ENCODE data around the gene LSM8.

LSM8 gene

GRCh38 chr7:118218413-118219156 lies 34.6 kb downstream of the LSM8 start:
- POLR2A ChIA-PET: no interaction called here
- TF ChIP-seq CTCF (IDR thresholded peaks at IDR 0.05; ENCODE audit: control extremely low read depth, extremely low read depth, low read depth, missing control alignments): no peak
- no peak for DNase-seq (ENCODE audit: extremely low spot score)
- CTCF ChIA-PET: interaction anchor here (1.0 to 1.4 kb wide), 4 partner anchors 8 to 65 kb away, joined by 3 to 5 read pairs (median 4); no protein-coding TSS in a partner anchor

- no peak for TF ChIP-seq CTCF (IDR thresholded peaks at IDR 0.05; ENCODE audit: control extremely low read depth, extremely low read depth, low read depth, missing control alignments)
Observed at GRCh38 chr7:118219157-118219512, 35.2 kb downstream of the LSM8 start.

GRCh38 chr7:118220583-118220982 lies 36.6 kb downstream of the LSM8 start:
- no peak for DNase-seq (ENCODE audit: extremely low spot score)
- ChIA-PET CTCF (interaction anchor here (0.7 to 1.1 kb wide), 2 partner anchors 12 to 13 kb away, joined by 3 read pairs; no protein-coding TSS in a partner anchor), POLR2A (no interaction called here)
- TF ChIP-seq CTCF (IDR thresholded peaks at IDR 0.05; ENCODE audit: control extremely low read depth, extremely low read depth, low read depth, missing control alignments): no peak

More at GRCh38 chr7:118219157-118219512, 35.2 kb downstream of the LSM8 start:
- ChIA-PET CTCF (no interaction called here), POLR2A (no interaction called here)
- DNase-seq (ENCODE audit: extremely low spot score): no peak

- ChIA-PET CTCF (interaction anchor here (1.0 to 1.3 kb wide), 2 partner anchors 21 to 30 kb away, joined by 3 read pairs; no protein-coding TSS in a partner anchor), POLR2A (no interaction called here)
- DNase-seq (ENCODE audit: extremely low spot score): no peak
- TF ChIP-seq CTCF (IDR thresholded peaks at IDR 0.05; ENCODE audit: control extremely low read depth, extremely low read depth, low read depth, missing control alignments): no peak
Observed at GRCh38 chr7:118222591-118222990, 38.6 kb downstream of the LSM8 start.

- ChIA-PET CTCF (interaction anchor here (1.1 kb wide), 1 partner anchor 129 kb away, joined by 3 read pairs; no protein-coding TSS in a partner anchor), POLR2A (no interaction called here)
- DNase-seq (ENCODE audit: extremely low spot score): no peak
- no peak for TF ChIP-seq CTCF (IDR thresholded peaks at IDR 0.05; ENCODE audit: control extremely low read depth, extremely low read depth, low read depth, missing control alignments)
Observed at GRCh38 chr7:118224521-118224920, 40.6 kb downstream of the LSM8 start, which contains the start of gene ANKRD7. TSS of gene ANKRD7 (plus strand) at chr7:118224704. CDS start at chr7:118224831, 127 bp downstream.

GRCh38 chr7:118232837-118233236 lies 48.9 kb downstream of the LSM8 start:
- CTCF ChIA-PET: interaction anchor here (1.0 to 1.9 kb wide), 3 partner anchors 8 to 12 kb away, joined by 3 to 7 read pairs (median 4); no protein-coding TSS in a partner anchor
- no peak for DNase-seq (ENCODE audit: extremely low spot score)

More at GRCh38 chr7:118232837-118233236, 48.9 kb downstream of the LSM8 start:
- POLR2A ChIA-PET: no interaction called here
- TF ChIP-seq CTCF (IDR thresholded peaks at IDR 0.05; ENCODE audit: control extremely low read depth, extremely low read depth, low read depth, missing control alignments): no peak
